GM12874 (cell line): ENCODE measurements around the gene SPON1.

ENCODE experiments used
- CTCF ChIP-seq: IDR thresholded peaks from 2 replicates; pipeline ENCODE4 v1.5.1; 2011; ENCODE audit warnings: low read depth, mild to moderate bottlenecking, control low read depth, low read length, moderate library complexity; ENCODE audit not compliant: insufficient read depth

Gene SPON1

GRCh38 chr11:14249121-14249963, 286.8 kb downstream of the SPON1 start:
- peak; percentile 68 for TF ChIP-seq CTCF

- TF ChIP-seq CTCF: no peak
Observed at GRCh38 chr11:14251754-14252153, 289.2 kb downstream of the SPON1 start.

GRCh38 chr11:14253421-14253820, 290.9 kb downstream of the SPON1 start:
- TF ChIP-seq CTCF: 0 out of 2 replicates have a peak, but pooled peaks have one; percentile 4

- TF ChIP-seq CTCF: no peak
Observed at GRCh38 chr11:14253840-14254239, 291.3 kb downstream of the SPON1 start.

- no peak for TF ChIP-seq CTCF
Observed at GRCh38 chr11:14254533-14255237, 292.2 kb downstream of the SPON1 start.

GRCh38 chr11:14255238-14255534, 292.7 kb downstream of the SPON1 start:
- no peak for TF ChIP-seq CTCF

- no peak for TF ChIP-seq CTCF
Observed at GRCh38 chr11:14258221-14258935, 295.9 kb downstream of the SPON1 start.
